Activated T-cell treated with anti-CD3 and anti-CD28 coated beads for 4 hours (primary cell): Measurements from ENCODE around the gene NADK2.

ENCODE experiments used
- DNase-seq: peaks from one replicate; pipeline ENCODE4 v3.0.0-alpha.2; 2020

NADK2 gene

GRCh38 chr5:36158144-36158543, 83.6 kb downstream of the NADK2 start:
- no peak for DNase-seq

GRCh38 chr5:36156619-36157018, 85.1 kb downstream of the NADK2 start:
- DNase-seq = no peak

- no peak for DNase-seq
These were observed 85.6 kb downstream of the NADK2 start for GRCh38 chr5:36156121-36156601.

GRCh38 chr5:36155291-36155690, 86.4 kb downstream of the NADK2 start:
- no peak for DNase-seq

- no peak for DNase-seq
These were observed 88.0 kb downstream of the NADK2 start for GRCh38 chr5:36153726-36154125.

GRCh38 chr5:36153298-36153677, 88.4 kb downstream of the NADK2 start:
- no peak for DNase-seq

GRCh38 chr5:36152324-36153297, 89.1 kb downstream of the NADK2 start:
- DNase-seq = no peak

- peak; percentile 97 for DNase-seq
These were observed 90.0 kb downstream of the NADK2 start, which contains the start of the genes LMBRD2 and SKP2 for GRCh38 chr5:36151434-36152323. Gene LMBRD2, minus strand, starts transcription at chr5:36151887. Its CDS starts 8,538 bp downstream, at chr5:36143349. Gene SKP2, plus strand, starts transcription at chr5:36152111. Its CDS starts 152 bp downstream, at chr5:36152263.

- peak; percentile 15 for DNase-seq
These were observed 90.9 kb downstream of the NADK2 start for GRCh38 chr5:36150676-36151433.

GRCh38 chr5:36147681-36148080, 94.0 kb downstream of the NADK2 start:
- DNase-seq = no peak

GRCh38 chr5:36146390-36146789, 95.3 kb downstream of the NADK2 start:
- DNase-seq = no peak

- no peak for DNase-seq
These were observed 96.4 kb downstream of the NADK2 start for GRCh38 chr5:36145311-36145710.
